Neural progenitor cell (in vitro differentiated cells): ENCODE measurements around the gene FAM50B. TPM values are rescaled to one million over a fixed set of nuclear protein-coding genes. Genes with fewer than 3 reads are reported as not detected.

ENCODE experiments used
- DNase-seq: peaks from one replicate; pipeline ENCODE4 v3.0.0-alpha.2; 2016; ENCODE audit warnings: low spot score
- H2AFZ ChIP-seq: fragments of 200-600 bp; sonication (generic); replicated peaks from 2 replicates; pipeline ENCODE4 v1.6.1; 2016; ENCODE audit warnings: antibody characterized with exemption
- H3F3A ChIP-seq: fragments of 200-600 bp; sonication (generic); 2 replicates; pipeline ENCODE4 v1.6.1; 2016; ENCODE audit warnings: antibody characterized with exemption, low read depth
- H3K27ac ChIP-seq: fragments of 200-600 bp; sonication (generic); 2 replicates; pipeline ENCODE4 v1.5.1; 2016; ENCODE audit warnings: mild to moderate bottlenecking
- H3K27me3 ChIP-seq: fragments of 200-600 bp; sonication (generic); 2 replicates; pipeline ENCODE4 v1.6.1; 2016; ENCODE audit warnings: mild to moderate bottlenecking, moderate library complexity
- H3K36me3 ChIP-seq: fragments of 200-600 bp; sonication (generic); 2 replicates; pipeline ENCODE4 v1.5.1; 2016
- H3K4me1 ChIP-seq: fragments of 200-600 bp; sonication (generic); 2 replicates; pipeline ENCODE4 v1.6.1; 2016; ENCODE audit warnings: mixed run types
- H3K4me2 ChIP-seq: fragments of 200-600 bp; sonication (generic); 2 replicates; pipeline ENCODE4 v1.6.1; 2016
- H3K4me3 ChIP-seq: fragments of 200-600 bp; sonication (generic); 2 replicates; pipeline ENCODE4 v1.5.1; 2016
- H3K79me2 ChIP-seq: fragments of 200-600 bp; sonication (generic); 2 replicates; pipeline ENCODE4 v1.6.1; 2016; ENCODE audit warnings: low read depth
- H3K9ac ChIP-seq: fragments of 200-600 bp; sonication (generic); 2 replicates; pipeline ENCODE4 v1.6.1; 2016
- H3K9me3 ChIP-seq: fragments of 200-600 bp; sonication (generic); 2 replicates; pipeline ENCODE4 v1.5.1; 2016; ENCODE audit warnings: low read depth
- H4K20me1 ChIP-seq: fragments of 200-600 bp; sonication (generic); 2 replicates; pipeline ENCODE4 v1.6.1; 2016; ENCODE audit warnings: low read depth
- H3K27ac Mint-ChIP-seq: 3 replicates; pipeline ENCODE4 v1.8.0; 2021; ENCODE audit warnings: mixed read lengths
- H3K27me3 Mint-ChIP-seq: 2 replicates; pipeline ENCODE4 v1.8.0; 2022; ENCODE audit warnings: low read depth, mild to moderate bottlenecking, inconsistent platforms, moderate library complexity, mixed read lengths; ENCODE audit not compliant: insufficient read depth
- H3K36me3 Mint-ChIP-seq: 3 replicates; pipeline ENCODE4 v1.8.0; 2021; ENCODE audit warnings: mixed read lengths
- H3K4me1 Mint-ChIP-seq: 3 replicates; pipeline ENCODE4 v1.8.0; 2021; ENCODE audit warnings: mixed read lengths
- H3K4me3 Mint-ChIP-seq: 3 replicates; pipeline ENCODE4 v1.8.0; 2021; ENCODE audit warnings: mild to moderate bottlenecking, moderate library complexity, mixed read lengths
- H3K9me3 Mint-ChIP-seq: 3 replicates; pipeline ENCODE4 v1.8.0; 2020; ENCODE audit warnings: mixed read lengths
- CTCF ChIP-seq: fragments of 200-600 bp; sonication (generic); IDR thresholded peaks from 2 replicates; pipeline ENCODE4 v1.5.1; 2017; ENCODE audit warnings: antibody characterized with exemption, mild to moderate bottlenecking
- EZH2 ChIP-seq: fragments of 200-600 bp; sonication (generic); IDR thresholded peaks from 2 replicates; pipeline ENCODE4 v1.6.1; 2017; ENCODE audit warnings: antibody characterized with exemption, mild to moderate bottlenecking, moderate library complexity
- EZH2phosphoT487 ChIP-seq: fragments of 200-600 bp; sonication (generic); IDR thresholded peaks from 2 replicates; pipeline ENCODE4 v1.6.1; 2017; ENCODE audit warnings: antibody characterized with exemption
- total RNA-seq: library from RNA; depleted of rRNA; stranded (reverse); fragments of >200 nt; gene quantifications from 2 replicates; pipeline ENCODE4 v1.2.3, GENCODE V29; 2015; ENCODE audit warnings: low replicate concordance

Gene FAM50B
- total RNA-seq, 1 donor from 2014 or later = 2.8 TPM

- Histone ChIP-seq H3K27me3 (no peaks in the 10 kb centered on the region), H3K9ac (no peak overlapping the region), H3K4me3 (no peak overlapping the region), H3K4me2 (no peak overlapping the region), H3K4me1 (peaks cover 8% of the 10 kb centered on the region), H3K79me2 (no peaks in the 10 kb centered on the region), H4K20me1 (no peaks in the 10 kb centered on the region), H2AFZ (no peak overlapping the region), H3K9me3 (no peaks in the 10 kb centered on the region), H3K27ac (no peak overlapping the region), H3F3A (no peaks in the 10 kb centered on the region), H3K36me3 (no peaks in the 10 kb centered on the region)
- Mint-ChIP-seq H3K4me3 (no peak overlapping the region), H3K27ac (no peak overlapping the region), H3K36me3 (no peaks in the 10 kb centered on the region), H3K4me1 (peaks cover 8% of the 10 kb centered on the region), H3K9me3 (peaks cover 8% of the 10 kb centered on the region), H3K27me3 (peaks cover 8% of the 10 kb centered on the region)
- DNase-seq = no peak
- TF ChIP-seq EZH2phosphoT487 (no peak), EZH2 (no peak), CTCF (no peak)
Measured at GRCh38 chr6:3899970-3900439, 50.8 kb downstream of the FAM50B start.

Other genes with a start within 250 kb of the FAM50B start
- gene PXDC1, start 97.7 kb upstream of the FAM50B start, total RNA-seq = 1.5 and 2.0 TPM in 2 replicates
- not detected in 2 replicates for gene FAM217A, start 229.8 kb downstream of the FAM50B start, total RNA-seq